GM21423 (cell line): ENCODE data around the gene PHF2.

Experiments used
- ATAC-seq: cut with Tn5 transposase; IDR thresholded peaks from one replicate; pipeline ENCODE4 v1.9.1; 2021; ENCODE audit warnings: mild to moderate bottlenecking, moderate library complexity; ENCODE audit not compliant: unreplicated experiment

PHF2 gene

GRCh38 chr9:93567271-93567959, 9.0 kb upstream of the PHF2 start:
- no peak for ATAC-seq

DNA sequence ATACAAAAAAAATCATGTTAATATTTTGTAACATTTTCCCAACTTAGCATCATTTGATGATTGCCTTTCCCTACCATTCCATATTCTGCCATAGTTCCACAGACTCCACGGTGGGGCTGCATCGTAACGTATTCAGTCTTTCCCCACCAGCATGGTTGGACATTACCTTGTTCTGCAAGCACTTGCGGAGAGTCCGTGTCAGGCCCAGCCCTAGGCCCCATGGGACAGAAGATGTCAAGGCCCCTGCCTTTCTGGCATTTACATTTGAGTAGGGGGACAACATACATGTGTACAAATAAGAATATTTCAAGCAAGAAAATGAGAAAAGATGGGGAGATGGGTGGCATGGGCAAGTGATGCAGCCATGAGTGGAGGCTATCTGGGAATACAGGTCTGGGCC, 8.2 kb upstream of the PHF2 start:
- no peak for ATAC-seq

GRCh38 chr9:93569621-93570174, 6.7 kb upstream of the PHF2 start:
- no peak for ATAC-seq

DNA sequence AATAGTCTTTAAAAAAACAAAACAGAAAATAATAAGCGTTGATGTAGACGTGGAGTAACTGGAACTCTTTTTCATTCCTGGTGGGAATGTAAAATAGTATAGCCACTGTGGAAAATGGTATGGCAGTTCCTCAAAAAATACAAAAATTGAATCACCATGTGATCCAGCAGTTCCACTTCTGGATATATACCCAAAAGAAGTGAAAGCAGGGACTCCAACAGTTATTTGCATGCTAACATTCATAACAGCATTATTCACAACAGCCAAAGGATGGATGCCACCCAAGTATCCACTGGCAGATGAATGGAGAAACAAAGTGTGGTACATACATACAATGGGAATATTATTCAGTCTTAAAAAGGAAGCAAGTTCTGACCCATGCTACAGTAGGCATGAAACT, 4.2 kb upstream of the PHF2 start:
- ATAC-seq: no peak

- no peak for ATAC-seq
Measured at GRCh38 chr9:93572636-93573515, 3.5 kb upstream of the PHF2 start.

GRCh38 chr9:93573516-93573828, 2.9 kb upstream of the PHF2 start:
- ATAC-seq: no peak

GRCh38 chr9:93574091-93574899, 2.1 kb upstream of the PHF2 start:
- no peak for ATAC-seq

- ATAC-seq: no peak
Measured at GRCh38 chr9:93574900-93575795, 1.2 kb upstream of the PHF2 start.

DNA sequence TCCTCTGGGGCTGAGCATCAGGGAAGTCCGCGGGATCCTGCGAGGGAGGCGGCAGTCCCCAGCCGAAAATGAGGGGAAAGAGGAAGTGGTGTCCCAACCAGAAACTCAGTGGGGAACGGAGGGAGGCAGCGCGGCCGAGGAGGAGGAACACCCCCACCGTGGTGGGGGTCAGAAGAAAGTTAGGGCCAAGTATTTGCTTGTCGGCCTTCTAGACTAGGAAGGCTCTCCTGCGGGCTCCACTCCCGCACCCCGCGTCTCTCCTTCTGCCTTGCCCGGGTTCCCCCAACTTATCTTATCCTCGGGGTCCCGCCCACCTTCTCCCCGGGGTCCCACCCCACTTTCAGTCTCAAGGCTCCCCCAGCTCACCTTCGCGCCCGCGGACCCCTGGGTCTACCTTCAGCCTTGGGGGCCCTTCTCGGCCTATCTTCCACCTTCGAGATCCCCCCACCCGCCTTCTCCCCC, 557 bp upstream of the PHF2 start:
- no peak for ATAC-seq

- ATAC-seq: no peak
Measured at GRCh38 chr9:93577078-93577974, 942 bp downstream of the PHF2 start.

DNA sequence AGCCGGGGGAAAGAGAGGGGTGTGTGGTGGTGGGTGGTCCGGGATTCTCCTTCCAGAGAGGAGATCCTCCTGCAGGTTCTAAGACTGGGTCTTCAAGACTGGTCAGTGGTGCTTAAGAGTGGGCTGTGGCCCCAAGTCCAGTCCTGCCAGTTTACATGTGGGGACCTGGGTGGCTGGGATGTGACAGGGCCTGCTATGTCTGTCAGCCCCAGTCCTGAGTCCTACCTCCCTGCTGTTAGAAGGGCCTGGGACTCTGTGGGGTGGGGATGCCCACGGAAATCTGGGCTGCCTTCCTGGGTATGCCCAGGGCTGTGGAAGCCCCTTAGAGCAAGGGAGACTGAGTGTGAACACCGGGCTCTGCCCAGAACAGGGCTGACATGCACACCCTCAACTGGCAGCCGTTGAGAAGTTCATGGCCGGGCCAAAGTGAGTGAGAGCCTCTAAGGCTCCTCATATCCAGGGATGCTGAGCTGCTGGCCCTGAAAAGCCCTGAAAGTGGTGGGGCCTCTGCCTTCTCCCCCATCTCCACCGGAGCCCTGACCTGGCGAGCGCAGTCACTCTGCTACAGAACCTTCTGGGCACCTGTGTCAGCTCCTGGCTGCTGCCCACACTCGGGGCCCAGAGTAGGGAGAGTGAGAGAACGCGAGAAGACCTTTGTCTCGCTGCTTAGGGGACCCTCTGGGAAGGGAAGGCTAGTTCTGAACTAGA, 1.7 kb downstream of the PHF2 start:
- no peak for ATAC-seq

DNA sequence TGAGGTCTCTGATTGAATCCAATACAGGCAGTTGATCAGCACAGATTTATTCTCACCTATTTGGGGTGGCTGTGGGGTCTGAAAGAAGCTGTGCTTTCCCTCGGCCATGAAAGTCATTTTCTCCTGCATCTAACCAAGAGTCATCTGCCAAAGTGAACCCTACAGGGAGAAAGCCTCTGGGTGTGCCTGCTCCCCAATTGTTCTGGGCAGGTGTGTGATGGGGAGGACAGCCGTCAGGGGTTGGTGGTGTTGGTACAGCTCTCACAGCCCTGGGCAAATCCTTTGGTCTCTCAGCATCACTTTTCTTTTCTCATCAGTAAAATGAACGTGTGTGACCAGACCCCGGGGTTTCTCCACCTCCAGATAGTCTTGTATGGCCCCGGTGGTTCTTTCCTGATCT, 2.5 kb downstream of the PHF2 start:
- ATAC-seq: no peak

GRCh38 chr9:93579711-93580516, 3.5 kb downstream of the PHF2 start:
- ATAC-seq: no peak

DNA sequence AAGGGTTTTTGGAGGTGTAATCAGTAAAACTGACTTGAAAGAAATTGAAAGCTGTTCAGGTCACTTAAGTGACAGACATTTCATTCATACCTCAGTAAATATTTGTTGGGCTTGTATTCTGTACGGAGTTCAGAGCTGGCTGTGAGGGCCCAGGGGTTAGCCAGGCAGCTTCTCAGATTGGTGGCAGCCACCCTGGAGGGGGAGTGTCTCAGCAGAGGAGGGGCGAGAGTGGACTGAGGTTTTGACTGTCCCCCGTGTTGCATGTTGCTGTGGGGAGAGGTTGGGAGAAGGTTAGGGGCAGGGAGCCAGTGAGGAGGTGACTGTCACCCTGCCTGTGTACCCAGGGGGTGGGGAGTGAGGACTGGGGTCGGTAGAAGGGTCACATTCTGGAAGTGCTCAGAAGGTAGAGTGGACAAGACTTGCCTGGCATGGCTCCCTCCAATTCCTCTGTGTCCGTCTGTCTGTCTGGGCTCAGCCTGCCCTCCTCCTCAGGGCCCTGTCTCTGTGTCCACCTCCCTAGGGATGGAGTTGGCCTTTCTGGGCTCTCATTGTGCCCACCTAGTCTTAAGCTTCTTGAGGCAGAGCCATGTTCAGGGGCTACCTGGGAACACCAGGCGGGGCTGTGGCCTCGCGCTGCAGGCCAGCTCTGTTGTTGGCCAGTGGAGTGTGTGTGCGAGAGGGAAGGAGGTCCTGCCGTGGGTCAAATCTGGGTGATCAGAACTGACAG, 4.4 kb downstream of the PHF2 start:
- ATAC-seq: no peak

DNA sequence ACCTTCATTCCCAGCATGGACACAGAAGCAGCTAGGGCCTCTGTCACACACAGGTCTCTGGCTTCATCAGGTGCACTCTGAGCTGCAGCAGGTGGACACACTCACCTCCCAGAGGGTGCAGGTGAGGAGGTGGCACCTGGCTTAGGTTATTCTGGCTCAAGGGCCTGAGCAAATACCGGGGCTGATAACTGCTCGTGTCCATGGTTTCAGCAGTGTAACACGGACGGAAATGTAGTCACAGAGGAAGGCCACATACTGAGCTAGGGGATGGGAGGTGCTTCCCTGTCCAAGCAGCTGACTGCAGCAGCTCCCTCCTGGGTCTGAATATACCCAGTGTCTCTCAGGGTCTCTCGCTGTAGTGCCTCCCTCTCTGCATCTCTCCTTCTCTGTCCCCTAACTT, 5.7 kb downstream of the PHF2 start:
- ATAC-seq: no peak

DNA sequence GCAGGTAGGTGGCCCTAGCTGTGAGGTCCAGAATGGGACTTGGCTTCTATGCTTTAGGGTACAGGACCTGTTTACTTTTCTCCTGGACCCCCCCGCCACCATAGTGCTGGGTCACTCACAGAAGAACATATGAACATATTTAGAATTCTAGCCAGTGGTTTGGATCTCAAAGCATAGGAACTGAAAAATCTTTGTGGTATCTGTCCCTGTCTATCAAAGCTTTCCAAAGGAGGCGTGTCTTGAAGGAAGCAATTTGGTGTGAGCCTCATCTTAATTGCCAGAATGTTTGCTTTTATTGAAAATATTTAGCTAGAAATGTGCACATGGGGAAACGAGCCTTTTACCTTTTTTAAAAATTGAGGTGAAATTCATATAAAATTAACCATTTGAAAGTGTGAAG, 6.2 kb downstream of the PHF2 start:
- ATAC-seq: no peak

GRCh38 chr9:93585259-93585658, 8.9 kb downstream of the PHF2 start:
- no peak for ATAC-seq
